Activated naive CD8-positive, alpha-beta T cell treated with anti-CD3 and anti-CD28 coated beads, Interleukin-2, amount 50 U/mL, for 24 hours (primary cell): ENCODE measurements around the gene SPRR3.

Experiments used
- ATAC-seq: fragments of 150-1000 bp; cut with Tn5 transposase; one replicate; pipeline ENCODE4 v1.10.0; 2021
- DNase-seq: peaks from one replicate; pipeline ENCODE4 v3.0.0; 2021
- H3K27ac Mint-ChIP-seq: one replicate; pipeline ENCODE4 v1.8.0; 2021; ENCODE audit warnings: mild to moderate bottlenecking, mixed read lengths
- H3K27me3 Mint-ChIP-seq: one replicate; pipeline ENCODE4 v1.8.0; 2021; ENCODE audit warnings: mixed read lengths
- H3K36me3 Mint-ChIP-seq: one replicate; pipeline ENCODE4 v1.8.0; 2021; ENCODE audit warnings: low read depth, mixed read lengths
- H3K4me1 Mint-ChIP-seq: one replicate; pipeline ENCODE4 v1.8.0; 2021; ENCODE audit warnings: mixed read lengths
- H3K4me3 Mint-ChIP-seq: one replicate; pipeline ENCODE4 v1.8.0; 2021; ENCODE audit warnings: mild to moderate bottlenecking, moderate library complexity, mixed read lengths
- H3K9me3 Mint-ChIP-seq: one replicate; pipeline ENCODE4 v1.8.0; 2021; ENCODE audit warnings: mixed read lengths

Gene SPRR3

GRCh38 chr1:152972196-152972886 is 29.2 kb upstream of the SPRR3 start:
- no peak overlapping the region for H3K4me3 Mint-ChIP-seq
- no peaks in the 10 kb centered on the region for H3K4me1 Mint-ChIP-seq
- peaks cover 12% of the 10 kb centered on the region for H3K27me3 Mint-ChIP-seq

GRCh38 chr1:152976688-152977087 is 24.9 kb upstream of the SPRR3 start:
- Mint-ChIP-seq H3K4me3 (no peak overlapping the region), H3K36me3 (no peaks in the 10 kb centered on the region), H3K27ac (no peak overlapping the region), H3K27me3 (peaks cover 23% of the 10 kb centered on the region), H3K4me1 (no peaks in the 10 kb centered on the region), H3K9me3 (no peaks in the 10 kb centered on the region)
- DNase-seq = no peak
- ATAC-seq = no peak

More at GRCh38 chr1:152972196-152972886, 29.2 kb upstream of the SPRR3 start:
- ATAC-seq (no peak), DNase-seq (no peak)
- Mint-ChIP-seq H3K27ac (no peak overlapping the region), H3K9me3 (no peaks in the 10 kb centered on the region), H3K36me3 (no peaks in the 10 kb centered on the region)

- ATAC-seq (no peak), DNase-seq (no peak)
- no peak overlapping the region for H3K4me3 Mint-ChIP-seq
- H3K27me3 Mint-ChIP-seq = peaks cover 23% of the 10 kb centered on the region
- H3K4me1 Mint-ChIP-seq = no peaks in the 10 kb centered on the region
- no peaks in the 10 kb centered on the region for H3K9me3 Mint-ChIP-seq
- H3K27ac Mint-ChIP-seq = no peak overlapping the region
- H3K36me3 Mint-ChIP-seq = no peaks in the 10 kb centered on the region
Measured at GRCh38 chr1:152977614-152978013, 23.9 kb upstream of the SPRR3 start.

GRCh38 chr1:152980676-152981075 is 20.9 kb upstream of the SPRR3 start:
- no peaks in the 10 kb centered on the region for H3K4me1 Mint-ChIP-seq
- H3K9me3 Mint-ChIP-seq = no peaks in the 10 kb centered on the region
- no peak overlapping the region for H3K27ac Mint-ChIP-seq
- no peak for ATAC-seq
- no peak for DNase-seq
- no peaks in the 10 kb centered on the region for H3K36me3 Mint-ChIP-seq
- H3K4me3 Mint-ChIP-seq = no peak overlapping the region
- H3K27me3 Mint-ChIP-seq = peaks cover 19% of the 10 kb centered on the region

GRCh38 chr1:152981146-152981871 is 20.2 kb upstream of the SPRR3 start:
- no peak for DNase-seq
- no peaks in the 10 kb centered on the region for H3K4me1 Mint-ChIP-seq
- H3K36me3 Mint-ChIP-seq = no peaks in the 10 kb centered on the region
- peaks cover 20% of the 10 kb centered on the region for H3K27me3 Mint-ChIP-seq
- no peak overlapping the region for H3K4me3 Mint-ChIP-seq
- no peak for ATAC-seq
- H3K9me3 Mint-ChIP-seq = no peaks in the 10 kb centered on the region
- no peak overlapping the region for H3K27ac Mint-ChIP-seq

GRCh38 chr1:152982076-152982475 is 19.5 kb upstream of the SPRR3 start:
- Mint-ChIP-seq H3K4me3 (no peak overlapping the region), H3K27ac (no peak overlapping the region), H3K4me1 (no peaks in the 10 kb centered on the region), H3K27me3 (peaks cover 19% of the 10 kb centered on the region), H3K36me3 (no peaks in the 10 kb centered on the region), H3K9me3 (no peaks in the 10 kb centered on the region)
- DNase-seq (no peak), ATAC-seq (no peak)

GRCh38 chr1:152983234-152983633 is 18.3 kb upstream of the SPRR3 start:
- DNase-seq = no peak
- H3K4me3 Mint-ChIP-seq = no peak overlapping the region
- no peak for ATAC-seq
- no peaks in the 10 kb centered on the region for H3K9me3 Mint-ChIP-seq
- no peaks in the 10 kb centered on the region for H3K36me3 Mint-ChIP-seq
- peaks cover 19% of the 10 kb centered on the region for H3K27me3 Mint-ChIP-seq
- no peaks in the 10 kb centered on the region for H3K4me1 Mint-ChIP-seq
- no peak overlapping the region for H3K27ac Mint-ChIP-seq

- Mint-ChIP-seq H3K27ac (no peak within 1 kb of the TSS), H3K9me3 (no peaks in the 10 kb centered on the region), H3K4me3 (no peak within 1 kb of the TSS), H3K4me1 (no peaks in the 10 kb centered on the region), H3K36me3 (no peaks in the 10 kb centered on the region), H3K27me3 (peaks cover 19% of the 10 kb centered on the region)
- ATAC-seq (no peak), DNase-seq (no peak)
Measured at GRCh38 chr1:152983743-152984142, 17.8 kb upstream of the SPRR3 start, which contains the start of gene SPRR1A. Gene SPRR1A (plus strand): TSS chr1:152984081. CDS start chr1:152985231, 1,150 bp downstream.

GRCh38 chr1:152986578-152986977 is 15.0 kb upstream of the SPRR3 start:
- DNase-seq (no peak), ATAC-seq (no peak)
- Mint-ChIP-seq H3K9me3 (no peaks in the 10 kb centered on the region), H3K4me1 (no peaks in the 10 kb centered on the region), H3K27me3 (peaks cover 13% of the 10 kb centered on the region), H3K36me3 (no peaks in the 10 kb centered on the region), H3K27ac (no peak overlapping the region), H3K4me3 (no peak overlapping the region)

- H3K4me1 Mint-ChIP-seq = no peaks in the 10 kb centered on the region
- no peak overlapping the region for H3K4me3 Mint-ChIP-seq
Measured at GRCh38 chr1:152993186-152993585, 8.4 kb upstream of the SPRR3 start.

GRCh38 chr1:152995842-152996241 is 5.7 kb upstream of the SPRR3 start:
- Mint-ChIP-seq H3K36me3 (no peaks in the 10 kb centered on the region), H3K9me3 (peaks cover 4% of the 10 kb centered on the region), H3K27me3 (peaks cover 21% of the 10 kb centered on the region), H3K27ac (no peak overlapping the region), H3K4me1 (no peaks in the 10 kb centered on the region), H3K4me3 (no peak overlapping the region)
- no peak for DNase-seq
- ATAC-seq = no peak

More at GRCh38 chr1:152993186-152993585, 8.4 kb upstream of the SPRR3 start:
- DNase-seq (no peak), ATAC-seq (no peak)
- Mint-ChIP-seq H3K27ac (no peak overlapping the region), H3K36me3 (no peaks in the 10 kb centered on the region), H3K27me3 (peaks cover 15% of the 10 kb centered on the region), H3K9me3 (peaks cover 4% of the 10 kb centered on the region)

GRCh38 chr1:152996633-152997400 is 4.7 kb upstream of the SPRR3 start:
- ATAC-seq = no peak

GRCh38 chr1:152997901-152998300 is 3.6 kb upstream of the SPRR3 start:
- Mint-ChIP-seq H3K27me3 (peaks cover 17% of the 10 kb centered on the region), H3K4me1 (no peaks in the 10 kb centered on the region), H3K36me3 (no peaks in the 10 kb centered on the region), H3K9me3 (peaks cover 4% of the 10 kb centered on the region), H3K4me3 (no peak overlapping the region), H3K27ac (no peak overlapping the region)
- ATAC-seq (no peak), DNase-seq (no peak)

More at GRCh38 chr1:152996633-152997400, 4.7 kb upstream of the SPRR3 start:
- no peak for DNase-seq
- Mint-ChIP-seq H3K27ac (no peak overlapping the region), H3K9me3 (peaks cover 4% of the 10 kb centered on the region), H3K36me3 (no peaks in the 10 kb centered on the region), H3K4me1 (no peaks in the 10 kb centered on the region), H3K4me3 (no peak overlapping the region), H3K27me3 (peaks cover 20% of the 10 kb centered on the region)

- Mint-ChIP-seq H3K27me3 (peaks cover 16% of the 10 kb centered on the region), H3K4me1 (no peaks in the 10 kb centered on the region), H3K9me3 (peaks cover 4% of the 10 kb centered on the region), H3K36me3 (no peaks in the 10 kb centered on the region), H3K27ac (no peak overlapping the region), H3K4me3 (no peak overlapping the region)
- ATAC-seq = no peak
- DNase-seq = no peak
Measured at GRCh38 chr1:152998476-152998875, 3.1 kb upstream of the SPRR3 start.

GRCh38 chr1:152999818-153000217 is 1.7 kb upstream of the SPRR3 start:
- no peak for DNase-seq
- Mint-ChIP-seq H3K27ac (no peak overlapping the region), H3K9me3 (peaks cover 4% of the 10 kb centered on the region), H3K4me1 (no peaks in the 10 kb centered on the region), H3K4me3 (no peak overlapping the region), H3K36me3 (no peaks in the 10 kb centered on the region), H3K27me3 (peaks cover 16% of the 10 kb centered on the region)
- ATAC-seq = no peak
